ENCODE measurements around the gene ZCCHC8. TPM values are rescaled to one million over a fixed set of nuclear protein-coding genes. Genes with fewer than 3 reads are reported as not detected.

Gene ZCCHC8
- 50.4 TPM for total RNA-seq
- 15.9 TPM for polyA plus RNA-seq

DNA sequence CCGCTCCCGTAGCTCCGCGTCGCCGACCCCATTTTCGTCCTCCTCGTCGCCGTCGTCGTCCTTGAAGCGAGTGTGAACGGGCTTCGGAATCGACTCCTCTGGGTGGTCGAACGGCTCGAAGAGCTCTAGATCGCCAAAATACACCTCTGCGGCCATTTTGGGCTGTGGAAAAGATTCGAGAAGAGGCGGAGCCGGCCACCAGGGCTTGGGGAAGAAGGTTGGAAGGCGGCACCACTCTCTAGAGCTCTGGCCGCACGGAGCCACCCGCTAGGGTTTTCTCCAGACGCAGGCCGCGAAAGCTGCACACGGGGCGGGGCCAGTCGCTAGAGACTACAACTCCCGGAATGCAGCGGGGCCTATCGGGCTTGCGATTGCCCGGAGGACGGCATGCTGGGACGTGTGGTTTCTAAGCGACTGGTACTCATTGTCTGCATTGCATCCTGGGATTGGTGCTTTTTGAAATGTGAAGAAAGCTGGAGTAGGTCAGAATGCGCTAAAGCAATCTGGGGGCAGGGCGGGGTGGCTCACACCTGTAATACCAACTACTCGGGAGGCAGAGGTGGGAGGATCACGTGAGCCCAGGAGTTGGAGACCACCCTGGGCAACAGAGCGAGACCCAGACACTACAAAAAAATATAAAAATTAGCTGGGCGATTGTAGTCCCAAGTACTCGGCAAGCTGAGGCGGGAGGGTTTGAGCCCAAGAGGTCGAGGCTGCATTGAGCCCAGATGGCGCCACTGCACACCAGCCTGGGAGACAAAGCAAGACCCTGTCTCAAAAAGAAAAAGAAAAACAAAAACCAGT, at the start of gene ZCCHC8:
Gene ZCCHC8 (minus strand): TSS at position 248 of the 804 bp plus-strand sequence. CDS start 92 bp downstream, at position 156.
- Histone ChIP-seq H3K27ac (ENCODE audit: low read depth) (peak within 1 kb of the TSS; percentile 97), H3K4me3 (ENCODE audit: low read depth, low read length) (peak within 1 kb of the TSS; percentile 68), H3K4me1 (ENCODE audit: insufficient read depth) (no peaks in the 10 kb centered on the region), H3K36me3 (ENCODE audit: insufficient read depth) (peaks cover 3% of the 10 kb centered on the region)
- peak; percentile 94 for DNase-seq (ENCODE audit: extremely low spot score)
- 3% methylated on average over 52 of the region's 52 CpGs for WGBS

DNA sequence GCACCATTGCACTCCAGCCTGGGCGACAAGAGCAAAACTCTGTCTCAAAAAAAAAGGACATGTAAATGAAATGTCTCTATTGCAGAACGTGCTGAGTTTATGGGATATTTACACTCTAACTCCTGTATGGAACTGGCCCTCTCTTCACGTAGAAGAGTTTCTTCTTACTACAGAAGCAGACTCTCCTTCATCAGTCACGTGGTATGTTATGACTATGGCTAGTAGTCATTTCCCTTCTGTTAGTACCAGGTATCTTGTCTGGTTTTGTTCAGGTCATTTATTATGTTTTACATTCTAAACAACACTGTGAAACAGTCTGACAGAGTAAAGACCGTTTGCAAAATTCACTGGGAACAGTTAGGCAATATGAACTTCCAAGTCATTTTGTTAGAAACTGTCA, 46.6 kb upstream of the ZCCHC8 start:
- Histone ChIP-seq H3K4me1 (ENCODE audit: insufficient read depth) (no peaks in the 10 kb centered on the region), H3K4me3 (ENCODE audit: low read depth, low read length) (no peak overlapping the region), H3K27ac (ENCODE audit: low read depth) (no peak overlapping the region), H3K36me3 (ENCODE audit: insufficient read depth) (peaks cover 2% of the 10 kb centered on the region)
- no peak for DNase-seq (ENCODE audit: extremely low spot score)
- 86% methylated on average over 5 of the region's 5 CpGs for WGBS

GRCh38 chr12:122545855-122546254, 45.1 kb upstream of the ZCCHC8 start:
- no peak overlapping the region for H3K27ac ChIP-seq (ENCODE audit: low read depth)
- H3K4me3 ChIP-seq (ENCODE audit: low read depth, low read length): no peak overlapping the region
- no peaks in the 10 kb centered on the region for H3K4me1 ChIP-seq (ENCODE audit: insufficient read depth)
- H3K36me3 ChIP-seq (ENCODE audit: insufficient read depth): peaks cover 2% of the 10 kb centered on the region
- DNase-seq (ENCODE audit: extremely low spot score): no peak
- WGBS: 96% methylated on average over 2 of the region's 2 CpGs

GRCh38 chr12:122544537-122544936, 43.8 kb upstream of the ZCCHC8 start:
- peaks cover 2% of the 10 kb centered on the region for H3K36me3 ChIP-seq (ENCODE audit: insufficient read depth)
- WGBS: 95% methylated on average over 2 of the region's 2 CpGs
- no peak overlapping the region for H3K27ac ChIP-seq (ENCODE audit: low read depth)
- no peak for DNase-seq (ENCODE audit: extremely low spot score)
- H3K4me1 ChIP-seq (ENCODE audit: insufficient read depth): no peaks in the 10 kb centered on the region
- no peak overlapping the region for H3K4me3 ChIP-seq (ENCODE audit: low read depth, low read length)

DNA sequence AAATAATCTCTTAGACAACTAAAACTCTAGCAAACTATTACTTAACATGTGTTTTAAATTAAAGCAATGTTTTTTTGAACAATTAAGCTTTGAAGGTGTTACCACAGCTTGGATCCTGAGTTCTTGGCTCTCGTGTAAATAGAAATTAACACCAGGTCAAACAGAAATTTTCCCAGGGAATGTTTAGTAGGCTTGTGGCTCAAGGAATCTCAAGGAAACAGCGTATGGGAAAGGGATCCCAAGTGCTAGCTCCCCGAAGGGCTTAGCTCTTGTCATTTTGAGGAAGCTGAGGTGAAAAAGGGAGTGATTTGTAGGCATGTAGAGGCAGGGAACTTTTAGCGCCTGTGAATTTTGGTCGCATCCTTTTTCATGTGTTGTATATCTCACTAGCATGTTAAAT, 37.8 kb upstream of the ZCCHC8 start:
- no peak for DNase-seq (ENCODE audit: extremely low spot score)
- no peaks in the 10 kb centered on the region for H3K36me3 ChIP-seq (ENCODE audit: insufficient read depth)
- H3K4me1 ChIP-seq (ENCODE audit: insufficient read depth): no peaks in the 10 kb centered on the region
- no peak overlapping the region for H3K4me3 ChIP-seq (ENCODE audit: low read depth, low read length)
- no peak overlapping the region for H3K27ac ChIP-seq (ENCODE audit: low read depth)
- WGBS: 93% methylated on average over 5 of the region's 5 CpGs

DNA sequence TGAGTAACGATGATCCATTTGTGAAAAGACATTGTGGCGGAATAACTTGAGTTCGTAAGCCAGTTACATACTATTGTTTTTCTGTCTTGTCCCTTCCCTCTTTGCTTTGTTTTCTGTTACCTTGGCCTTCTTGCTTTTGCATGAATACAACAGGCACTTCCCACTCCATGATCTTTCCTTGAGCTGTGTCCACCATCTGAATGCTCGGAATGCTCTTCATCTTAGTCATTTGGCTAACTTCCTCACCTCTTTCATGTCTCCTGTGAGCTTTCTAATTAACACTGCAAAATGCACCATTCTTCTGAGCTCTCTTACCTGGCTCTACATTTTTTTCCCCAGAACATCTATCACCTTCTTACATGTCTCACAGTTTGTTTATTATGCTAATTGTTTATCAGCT, 36.3 kb upstream of the ZCCHC8 start:
- Histone ChIP-seq H3K4me1 (ENCODE audit: insufficient read depth) (no peaks in the 10 kb centered on the region), H3K36me3 (ENCODE audit: insufficient read depth) (no peaks in the 10 kb centered on the region), H3K4me3 (ENCODE audit: low read depth, low read length) (no peak overlapping the region), H3K27ac (ENCODE audit: low read depth) (no peak overlapping the region)
- WGBS: 97% methylated on average over 4 of the region's 4 CpGs
- DNase-seq (ENCODE audit: extremely low spot score): no peak

- Histone ChIP-seq H3K27ac (ENCODE audit: low read depth) (no peak overlapping the region), H3K4me1 (ENCODE audit: insufficient read depth) (no peaks in the 10 kb centered on the region), H3K4me3 (ENCODE audit: low read depth, low read length) (no peak overlapping the region), H3K36me3 (ENCODE audit: insufficient read depth) (no peaks in the 10 kb centered on the region)
- 95% methylated on average over 2 of the region's 2 CpGs for WGBS
- no peak for DNase-seq (ENCODE audit: extremely low spot score)
These were observed 33.1 kb upstream of the ZCCHC8 start for GRCh38 chr12:122533856-122534255.

GRCh38 chr12:122528992-122529391, 28.3 kb upstream of the ZCCHC8 start:
- Histone ChIP-seq H3K36me3 (ENCODE audit: insufficient read depth) (no peaks in the 10 kb centered on the region), H3K4me1 (ENCODE audit: insufficient read depth) (peaks cover 1% of the 10 kb centered on the region), H3K27ac (ENCODE audit: low read depth) (no peak overlapping the region), H3K4me3 (ENCODE audit: low read depth, low read length) (no peak overlapping the region)
- 94% methylated on average over 6 of the region's 6 CpGs for WGBS
- no peak for DNase-seq (ENCODE audit: extremely low spot score)

- Histone ChIP-seq H3K36me3 (ENCODE audit: insufficient read depth) (peaks cover 2% of the 10 kb centered on the region), H3K4me1 (ENCODE audit: insufficient read depth) (peaks cover 1% of the 10 kb centered on the region), H3K4me3 (ENCODE audit: low read depth, low read length) (no peak overlapping the region), H3K27ac (ENCODE audit: low read depth) (no peak overlapping the region)
- 95% methylated on average over 7 of the region's 7 CpGs for WGBS
- DNase-seq (ENCODE audit: extremely low spot score): no peak
These were observed 27.9 kb upstream of the ZCCHC8 start for GRCh38 chr12:122528582-122528981.

- DNase-seq (ENCODE audit: extremely low spot score): no peak
- under 1% methylated on average over 21 of the region's 21 CpGs for WGBS
- H3K4me3 ChIP-seq (ENCODE audit: low read depth, low read length): peak overlapping the region; percentile 56
These were observed 26.8 kb upstream of the ZCCHC8 start for GRCh38 chr12:122527478-122527944.

GRCh38 chr12:122526683-122527477, 26.1 kb upstream of the ZCCHC8 start, which contains the start of the genes KNTC1 and RSRC2:
TSS of gene KNTC1 (plus strand) at chr12:122527249. CDS start at chr12:122530064, 2,815 bp downstream.
TSS of gene RSRC2 (minus strand) at chr12:122526936. CDS start at chr12:122526853, 83 bp downstream.
- Histone ChIP-seq H3K36me3 (ENCODE audit: insufficient read depth) (peaks cover 2% of the 10 kb centered on the region), H3K4me3 (ENCODE audit: low read depth, low read length) (peak within 1 kb of the TSS; percentile 76), H3K27ac (ENCODE audit: low read depth) (peak within 1 kb of the TSS; percentile 97), H3K4me1 (ENCODE audit: insufficient read depth) (peaks cover 1% of the 10 kb centered on the region)
- WGBS: under 1% methylated on average over 51 of the region's 51 CpGs
- peak; percentile 100 for DNase-seq (ENCODE audit: extremely low spot score)

More at GRCh38 chr12:122527478-122527944, 26.8 kb upstream of the ZCCHC8 start:
- H3K27ac ChIP-seq (ENCODE audit: low read depth): no peak overlapping the region
- peaks cover 1% of the 10 kb centered on the region for H3K4me1 ChIP-seq (ENCODE audit: insufficient read depth)
- H3K36me3 ChIP-seq (ENCODE audit: insufficient read depth): peaks cover 2% of the 10 kb centered on the region

DNA sequence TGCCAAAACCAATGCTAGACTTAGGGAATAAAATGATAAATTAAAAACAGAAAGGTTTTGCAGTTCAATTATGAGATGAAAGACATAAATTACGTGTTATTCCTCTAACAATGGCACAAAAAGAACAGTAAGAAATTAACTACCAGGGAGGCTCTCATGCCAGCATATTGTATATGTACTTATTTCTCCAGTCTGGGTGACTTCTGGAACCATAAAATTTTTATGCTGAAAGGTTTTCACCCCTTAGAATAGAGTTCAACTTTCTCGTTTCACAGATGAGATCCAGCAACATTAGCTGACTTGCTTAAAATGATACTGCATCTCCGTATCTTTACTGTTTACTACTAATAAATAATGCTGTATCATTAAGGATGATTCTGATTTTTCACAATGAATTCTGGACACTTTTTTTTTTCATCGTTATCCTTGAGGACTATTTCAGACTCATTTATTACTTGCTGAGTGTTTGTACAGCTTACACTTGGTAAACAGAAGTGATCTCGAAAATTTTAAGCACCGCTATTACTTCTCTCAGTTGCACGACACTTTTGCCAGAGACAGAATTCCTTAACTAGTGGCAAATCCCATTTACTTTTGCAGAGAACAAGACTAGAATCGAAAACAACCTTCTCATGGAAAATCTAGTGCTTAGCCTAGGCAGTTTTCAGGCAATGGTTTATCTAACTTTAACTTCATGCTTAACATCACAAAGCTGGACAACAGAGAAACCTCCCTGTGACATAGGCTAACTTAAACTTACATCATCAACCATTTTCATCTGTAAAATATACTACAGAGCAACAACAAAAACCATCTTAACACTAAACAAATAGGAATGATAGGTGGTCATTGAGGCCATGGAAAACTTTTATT, 23.4 kb upstream of the ZCCHC8 start:
- H3K4me1 ChIP-seq (ENCODE audit: insufficient read depth): peaks cover 1% of the 10 kb centered on the region
- H3K4me3 ChIP-seq (ENCODE audit: low read depth, low read length): no peak overlapping the region
- WGBS: 13% methylated on average over 8 of the region's 8 CpGs
- no peak for DNase-seq (ENCODE audit: extremely low spot score)
- H3K36me3 ChIP-seq (ENCODE audit: insufficient read depth): peaks cover 6% of the 10 kb centered on the region
- H3K27ac ChIP-seq (ENCODE audit: low read depth): no peak overlapping the region

- Histone ChIP-seq H3K4me1 (ENCODE audit: insufficient read depth) (no peaks in the 10 kb centered on the region), H3K4me3 (ENCODE audit: low read depth, low read length) (no peak overlapping the region), H3K27ac (ENCODE audit: low read depth) (no peak overlapping the region), H3K36me3 (ENCODE audit: insufficient read depth) (peaks cover 6% of the 10 kb centered on the region)
- no peak for DNase-seq (ENCODE audit: extremely low spot score)
- WGBS: 41% methylated on average over 8 of the region's 8 CpGs
These were observed 22.5 kb upstream of the ZCCHC8 start for GRCh38 chr12:122523280-122523679.

Measured in urinary bladder (tissue), 4 donors.